WERI-Rb-1 (cell line): ENCODE data around the gene CSDE1.
"Not testable (repeated sequence)": the region's sequence is repeated elsewhere in the genome, so short reads cannot be mapped to it uniquely, and the experiment has no call there.

Source experiments
- DNase-seq: peaks from one replicate; pipeline ENCODE4 v3.0.0-alpha.2; 2020
- H3K27ac ChIP-seq: fragments of 250-450 bp; sonication (Bioruptor Pico); 2 replicates; pipeline ENCODE4 v1.5.1; 2020; ENCODE audit warnings: mild to moderate bottlenecking, moderate library complexity
- H3K27me3 ChIP-seq: fragments of 250-450 bp; sonication (Bioruptor Pico); 2 replicates; pipeline ENCODE4 v1.5.1; 2021; ENCODE audit warnings: mild to moderate bottlenecking, low read depth, moderate library complexity; ENCODE audit not compliant: insufficient read depth, severe bottlenecking
- H3K36me3 ChIP-seq: fragments of 250-450 bp; sonication (Bioruptor Pico); 2 replicates; pipeline ENCODE4 v1.5.1; 2020; ENCODE audit warnings: mild to moderate bottlenecking, moderate library complexity
- H3K4me3 ChIP-seq: 2 replicates; pipeline ENCODE4 v1.5.1; 2011; ENCODE audit warnings: low read depth, mild to moderate bottlenecking, control low read depth, low read length
- H3K9me3 ChIP-seq: fragments of 250-450 bp; sonication (Bioruptor Pico); 2 replicates; pipeline ENCODE4 v1.5.1; 2021; ENCODE audit warnings: mild to moderate bottlenecking, moderate library complexity; ENCODE audit not compliant: severe bottlenecking
- TF ChIP-seq, protein P1 (sequence below): IDR thresholded peaks from 2 replicates; pipeline ENCODE4 v1.5.1; 2011; ENCODE audit warnings: low read depth, mild to moderate bottlenecking, control low read depth, inconsistent platforms, low read length

The CSDE1 gene

DNA sequence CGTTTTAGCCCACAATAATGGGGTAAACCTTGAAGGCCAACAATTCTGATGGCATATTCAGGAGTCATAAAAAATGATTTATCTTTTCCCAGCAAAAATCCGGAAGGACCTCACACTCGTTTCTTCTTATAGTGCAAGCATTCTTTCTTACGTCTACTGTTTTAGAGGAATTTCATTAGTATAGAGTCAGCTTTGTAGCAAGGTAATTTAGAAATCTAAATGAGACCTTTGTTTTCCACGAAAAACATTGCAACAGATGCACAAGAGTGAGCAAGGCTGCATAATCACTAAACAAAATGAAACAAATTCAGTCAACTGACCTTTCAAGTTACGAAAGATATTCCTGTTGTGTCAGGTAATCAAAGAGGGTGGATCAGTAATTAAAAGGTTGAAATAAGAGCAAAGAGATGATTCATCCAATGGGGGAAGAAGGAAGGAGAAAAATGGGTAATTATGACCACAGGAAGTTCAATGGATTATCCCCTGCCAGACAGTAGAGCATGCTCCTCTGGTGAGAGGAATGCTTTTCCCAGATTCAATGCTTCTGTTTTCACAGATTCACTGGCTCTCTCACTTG is 560 bp upstream of the CSDE1 start:
- Histone ChIP-seq H3K27me3 (no peaks in the 10 kb centered on the region), H3K36me3 (peaks cover 30% of the 10 kb centered on the region), H3K9me3 (no peaks in the 10 kb centered on the region), H3K4me3 (peak overlapping the region; percentile 98), H3K27ac (peak overlapping the region; percentile 100)
- DNase-seq, result no peak
- TF ChIP-seq, protein P1, sequence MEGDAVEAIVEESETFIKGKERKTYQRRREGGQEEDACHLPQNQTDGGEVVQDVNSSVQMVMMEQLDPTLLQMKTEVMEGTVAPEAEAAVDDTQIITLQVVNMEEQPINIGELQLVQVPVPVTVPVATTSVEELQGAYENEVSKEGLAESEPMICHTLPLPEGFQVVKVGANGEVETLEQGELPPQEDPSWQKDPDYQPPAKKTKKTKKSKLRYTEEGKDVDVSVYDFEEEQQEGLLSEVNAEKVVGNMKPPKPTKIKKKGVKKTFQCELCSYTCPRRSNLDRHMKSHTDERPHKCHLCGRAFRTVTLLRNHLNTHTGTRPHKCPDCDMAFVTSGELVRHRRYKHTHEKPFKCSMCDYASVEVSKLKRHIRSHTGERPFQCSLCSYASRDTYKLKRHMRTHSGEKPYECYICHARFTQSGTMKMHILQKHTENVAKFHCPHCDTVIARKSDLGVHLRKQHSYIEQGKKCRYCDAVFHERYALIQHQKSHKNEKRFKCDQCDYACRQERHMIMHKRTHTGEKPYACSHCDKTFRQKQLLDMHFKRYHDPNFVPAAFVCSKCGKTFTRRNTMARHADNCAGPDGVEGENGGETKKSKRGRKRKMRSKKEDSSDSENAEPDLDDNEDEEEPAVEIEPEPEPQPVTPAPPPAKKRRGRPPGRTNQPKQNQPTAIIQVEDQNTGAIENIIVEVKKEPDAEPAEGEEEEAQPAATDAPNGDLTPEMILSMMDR, result no peak

DNA sequence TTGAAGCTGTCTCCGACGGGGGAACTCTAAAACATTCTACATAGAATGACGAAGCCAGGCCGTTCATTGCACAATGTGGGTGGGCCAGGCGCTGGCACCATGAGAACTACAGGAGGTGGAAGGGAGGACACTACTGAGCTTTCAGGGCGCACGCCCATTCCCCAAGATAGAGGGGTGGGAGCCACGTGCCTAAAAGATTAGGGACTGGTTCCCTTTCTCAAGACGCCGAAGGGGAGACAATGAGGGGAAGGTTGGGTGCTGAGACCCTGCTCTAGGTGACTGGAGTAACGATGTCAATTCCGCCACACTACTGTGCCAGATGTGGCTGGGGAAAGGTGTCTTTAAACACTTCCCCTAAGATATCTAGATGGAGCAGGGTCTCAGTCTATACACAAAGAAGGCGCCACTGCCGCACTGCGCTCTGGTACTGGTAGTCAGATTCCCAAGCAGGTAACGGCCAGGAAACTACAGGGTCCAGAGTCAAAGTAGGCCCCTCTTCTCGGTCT is 782 bp downstream of the CSDE1 start:
- Histone ChIP-seq H3K27ac (peak overlapping the region; percentile 100), H3K9me3 (no peaks in the 10 kb centered on the region), H3K4me3 (peak overlapping the region; percentile 98), H3K36me3 (peaks cover 32% of the 10 kb centered on the region), H3K27me3 (no peaks in the 10 kb centered on the region)
- DNase-seq, result peak; percentile 10
- TF ChIP-seq, protein P1, result no peak

DNA sequence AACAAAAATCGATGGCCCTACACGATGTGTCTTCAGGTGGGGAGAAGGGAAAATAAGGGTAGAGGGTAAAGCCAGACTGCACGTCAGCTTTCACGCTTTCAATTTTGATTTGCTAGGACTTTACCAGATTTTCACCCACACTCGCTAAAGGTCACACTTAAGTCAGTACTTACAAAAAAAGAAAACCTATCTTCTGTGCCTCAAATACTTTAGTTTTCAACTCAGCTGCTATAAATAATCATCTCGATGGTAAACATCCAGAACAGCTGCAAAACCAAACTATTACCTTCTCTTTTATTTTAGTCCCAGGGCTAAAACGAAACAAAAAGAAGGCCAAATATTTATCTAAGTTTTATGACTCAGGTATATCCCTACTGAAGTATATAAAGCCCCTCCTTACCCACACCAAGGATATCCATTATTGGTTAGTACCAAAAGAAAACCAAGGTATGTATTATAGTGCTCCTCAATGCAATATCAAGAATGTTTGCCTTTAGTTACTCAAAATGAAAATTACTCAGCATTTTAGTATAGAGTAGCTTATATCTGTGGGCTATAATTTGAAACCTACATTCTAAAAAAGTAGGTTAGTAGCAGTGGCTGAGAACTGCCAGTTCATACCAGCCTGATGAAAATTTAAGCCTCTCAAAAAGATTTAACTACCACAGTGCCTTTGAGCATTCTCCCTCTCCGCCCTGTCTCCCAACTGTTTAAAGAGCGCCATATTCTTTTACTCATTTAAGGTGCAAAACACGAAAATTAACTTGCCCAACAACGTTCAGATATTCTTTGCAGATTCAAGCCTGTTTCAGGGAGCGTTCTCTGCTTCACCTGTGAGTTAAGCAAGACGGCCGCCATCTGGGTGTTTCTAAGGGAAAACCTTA is 1.5 kb downstream of the CSDE1 start:
- Histone ChIP-seq H3K4me3 (peak overlapping the region; percentile 98), H3K36me3 (peaks cover 32% of the 10 kb centered on the region), H3K27ac (peak overlapping the region; percentile 100), H3K27me3 (no peaks in the 10 kb centered on the region), H3K9me3 (no peaks in the 10 kb centered on the region)
- DNase-seq, result no peak
- TF ChIP-seq, protein P1, result no peak

DNA sequence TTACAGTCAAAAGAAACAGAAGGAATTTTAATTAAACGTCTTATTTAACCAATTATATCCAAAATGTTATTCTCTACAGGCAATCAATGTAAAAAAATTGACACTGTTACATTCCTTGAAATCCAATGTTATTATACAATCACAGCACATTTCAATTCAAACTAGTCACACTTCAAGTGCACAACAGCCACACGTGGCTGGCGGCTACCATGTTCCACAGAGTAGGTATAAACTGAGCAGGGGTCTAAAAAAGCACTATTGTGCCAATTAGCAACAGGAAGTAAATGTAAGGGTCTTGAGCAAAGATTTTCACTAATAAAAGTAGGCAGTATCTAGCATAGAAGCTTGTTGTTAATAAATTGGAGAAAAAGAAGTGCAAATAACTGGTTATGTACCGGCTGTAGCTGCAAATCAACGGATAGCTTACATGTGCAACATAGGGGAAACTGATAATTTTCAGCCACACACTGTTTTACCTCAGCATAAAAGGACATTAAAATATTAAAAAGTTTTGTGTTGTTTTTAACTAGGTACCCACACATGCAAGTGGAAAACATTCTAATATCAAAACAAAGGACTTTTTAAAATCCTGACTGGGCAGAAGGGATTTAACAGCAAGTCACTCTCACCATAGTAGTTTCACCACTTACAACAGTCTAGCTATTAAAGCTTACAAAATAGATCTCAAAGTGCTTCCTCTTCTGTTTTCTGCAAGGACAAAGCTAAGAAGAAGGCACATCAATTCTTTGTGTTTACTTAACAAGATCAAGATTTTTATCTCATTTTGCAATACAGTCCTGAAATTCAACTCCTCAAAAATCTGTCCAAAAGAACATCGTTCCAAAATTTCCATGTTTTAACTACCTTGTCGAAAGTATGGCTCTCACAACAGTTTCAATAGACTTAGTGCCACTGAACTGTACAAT is 2.5 kb downstream of the CSDE1 start:
- Histone ChIP-seq H3K36me3 (peaks cover 38% of the 10 kb centered on the region), H3K27me3 (no peaks in the 10 kb centered on the region), H3K27ac (no peak overlapping the region), H3K4me3 (no peak overlapping the region), H3K9me3 (no peaks in the 10 kb centered on the region)
- TF ChIP-seq, protein P1, result no peak
- no peak for DNase-seq

DNA sequence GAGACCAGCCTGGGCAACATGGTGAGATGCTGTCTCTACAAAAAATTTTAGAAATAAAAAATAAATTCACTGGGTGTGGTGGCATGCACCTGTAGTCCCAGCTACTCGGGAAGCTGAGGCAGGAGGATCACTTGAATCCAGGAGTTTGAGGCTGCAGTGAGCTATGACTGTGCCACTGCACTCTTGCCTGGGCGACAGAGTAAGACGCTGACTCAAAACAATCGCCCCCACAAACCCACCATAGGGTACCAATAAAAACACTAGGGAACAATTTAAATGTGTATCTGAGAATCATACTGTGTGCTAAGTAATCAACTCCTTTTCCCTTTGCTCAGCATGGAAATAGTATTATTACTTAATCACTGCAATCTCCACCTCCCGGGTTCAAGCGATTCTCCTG is 4.1 kb downstream of the CSDE1 start:
- not testable (repeated sequence) for H3K27ac ChIP-seq, H3K4me3 ChIP-seq, DNase-seq, H3K27me3 ChIP-seq, H3K9me3 ChIP-seq
- peaks cover 53% of the 10 kb centered on the region for H3K36me3 ChIP-seq

DNA sequence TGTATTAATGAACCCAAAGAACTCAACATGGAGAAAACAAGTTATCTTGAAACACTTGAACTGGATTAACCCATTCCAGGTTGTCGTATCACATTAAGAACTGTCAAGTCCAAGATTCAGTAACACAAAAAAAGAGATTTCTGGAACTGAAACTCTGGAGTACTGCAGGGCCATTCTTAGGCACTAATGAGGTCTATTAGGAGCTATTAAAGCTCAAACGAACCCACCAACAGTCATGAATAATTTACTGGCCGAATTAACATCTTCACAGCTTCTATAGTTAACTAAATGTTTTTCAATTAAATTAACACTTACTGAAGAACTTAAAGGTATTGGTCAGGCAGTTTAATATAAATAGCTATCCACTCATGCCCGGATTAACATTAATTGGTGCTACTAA is 4.6 kb downstream of the CSDE1 start:
- no peaks in the 10 kb centered on the region for H3K9me3 ChIP-seq
- no peak overlapping the region for H3K27ac ChIP-seq
- peaks cover 59% of the 10 kb centered on the region for H3K36me3 ChIP-seq
- DNase-seq, result no peak
- H3K27me3 ChIP-seq, result no peaks in the 10 kb centered on the region
- H3K4me3 ChIP-seq, result no peak overlapping the region
- TF ChIP-seq, protein P1, result no peak
